ENCODE results near the gene ZFHX3. TPM values are rescaled to one million over a fixed set of nuclear protein-coding genes. Genes with fewer than 3 reads are reported as not detected.

ZFHX3 gene
- total and polyA plus RNA-seq, 10 donors: 0.47 to 18.5 (median 11.1) TPM

GRCh38 chr16:72818236-72818845 lies 229.6 kb downstream of the ZFHX3 start:
- no peaks in the 10 kb centered on the region for H3K27me3 ChIP-seq (replicated peaks in 1 of 7)
- H3K36me3 ChIP-seq: no peaks in the 10 kb centered on the region
- no peak overlapping the region for H3K27ac ChIP-seq
- H3K4me1 ChIP-seq: no peaks in the 10 kb centered on the region
- WGBS, 5 donors: 87 to 95% (median 92%) methylated on average over 4 of the region's 4 CpGs
- TF ChIP-seq CTCF (IDR thresholded peaks at IDR 0.05 in 8 of 11, conservative IDR thresholded peaks at IDR 0.05 in 3 of 11) (peak in 1 of 11 experiments; percentile 5), POLR2AphosphoS5 (IDR thresholded peaks at IDR 0.05) (no peak), POLR2A (IDR thresholded peaks at IDR 0.05) (no peak)
- no peak overlapping the region for H3K4me3 ChIP-seq
- no peak for DNase-seq
- no peaks in the 10 kb centered on the region for H3K9me3 ChIP-seq
- intact Hi-C loops (cut with DNase I; ENCODE audit: low total_unique reads): no loop called here

- H3K27me3 ChIP-seq (replicated peaks in 1 of 7): no peaks in the 10 kb centered on the region
- no peak for DNase-seq
- no peak overlapping the region for H3K4me3 ChIP-seq
- H3K9me3 ChIP-seq: no peaks in the 10 kb centered on the region
- no peak overlapping the region for H3K27ac ChIP-seq
- peaks cover 0 to 14% (median 0%) of the 10 kb centered on the region in 6 donors for H3K36me3 ChIP-seq
- WGBS, 5 donors: 83 to 93% (median 85%) methylated on average over 5 of the region's 5 CpGs
- no peaks in the 10 kb centered on the region for H3K4me1 ChIP-seq
- intact Hi-C loops (cut with DNase I; ENCODE audit: low total_unique reads): no loop called here
- TF ChIP-seq POLR2AphosphoS5 (IDR thresholded peaks at IDR 0.05): no peak
Measured at GRCh38 chr16:72815348-72816318, 232.3 kb downstream of the ZFHX3 start.

GRCh38 chr16:72814226-72814625 lies 233.7 kb downstream of the ZFHX3 start:
- intact Hi-C loops (cut with DNase I; ENCODE audit: low total_unique reads): no loop called here
- H3K27me3 ChIP-seq (replicated peaks in 1 of 7): no peaks in the 10 kb centered on the region
- H3K4me1 ChIP-seq: no peaks in the 10 kb centered on the region
- H3K4me3 ChIP-seq: no peak overlapping the region
- H3K36me3 ChIP-seq: peaks cover 0 to 23% (median 0%) of the 10 kb centered on the region in 6 donors
- no peaks in the 10 kb centered on the region for H3K9me3 ChIP-seq
- TF ChIP-seq CTCF (IDR thresholded peaks at IDR 0.05 in 8 of 11, conservative IDR thresholded peaks at IDR 0.05 in 3 of 11): no peak
- no peak for TF ChIP-seq POLR2A (IDR thresholded peaks at IDR 0.05)
- no peak for TF ChIP-seq POLR2AphosphoS5 (IDR thresholded peaks at IDR 0.05)
- no peak for DNase-seq
- no peak overlapping the region for H3K27ac ChIP-seq
- WGBS, 5 donors: 64 to 87% (median 74%) methylated on average over 2 of the region's 2 CpGs

- 44 to 57% (median 47%) methylated on average over 3 of the region's 3 CpGs for WGBS, 5 donors
- intact Hi-C loops (cut with DNase I; ENCODE audit: low total_unique reads): no loop called here
Measured at GRCh38 chr16:72812672-72813071, 235.3 kb downstream of the ZFHX3 start.

More at GRCh38 chr16:72812672-72813071, 235.3 kb downstream of the ZFHX3 start:
- peaks cover 0 to 23% (median 0%) of the 10 kb centered on the region in 6 donors for H3K36me3 ChIP-seq
- TF ChIP-seq CTCF (IDR thresholded peaks at IDR 0.05 in 8 of 11, conservative IDR thresholded peaks at IDR 0.05 in 3 of 11) (no peak), POLR2AphosphoS5 (IDR thresholded peaks at IDR 0.05) (no peak), POLR2A (IDR thresholded peaks at IDR 0.05) (no peak)
- no peaks in the 10 kb centered on the region for H3K27me3 ChIP-seq (replicated peaks in 1 of 7)
- DNase-seq: no peak
- no peak overlapping the region for H3K4me3 ChIP-seq
- H3K4me1 ChIP-seq: no peaks in the 10 kb centered on the region
- no peak overlapping the region for H3K27ac ChIP-seq
- no peaks in the 10 kb centered on the region for H3K9me3 ChIP-seq
